Ovary (tissue), 9 donors: Measurements from ENCODE around the gene KRT6A. TPM values are rescaled to one million over a fixed set of nuclear protein-coding genes. Genes with fewer than 3 reads are reported as not detected.

Experiments used
- polyA plus RNA-seq, 2 donors: library from polyadenylated mRNA; stranded (reverse); fragments of 200-250 nt in 1 of 2; fragments of 350-450 nt in 1 of 2; fragmentation: Illumina TruSeq in 1 of 2; extraction: RNeasy Lipid Tissue Mini Kit (QIAGEN cat#74804) in 1 of 2; gene quantifications; one replicate each; pipeline ENCODE4 v1.2.3, GENCODE V29; 2013 to 2014
- total RNA-seq, 7 donors: library from RNA; depleted of rRNA in 2 of 7; stranded (reverse); fragments of >200 nt in 2 of 7; fragmentation: NEBNext Ultra II Directional in 3 of 7; extraction: Animal tissue kit (Norgen Biotek cat#: 25700) in 3 of 7; gene quantifications; one replicate each; pipeline versions ENCODE4 v1.1.0 to v1.2.4, GENCODE V29; 2016 to 2023
- donor health status: DM: no; HTN: no; CAD: no; lungs with moderate emphysema.
- donor health status: DM: no; HTN: no; CAD: no.
- donor health status: Bipolar disorder and iron deficiency.
- donor health status: DM: yes; HTN: yes; CAD: no.
- donor health status: DM: no; HTN: no; CAD: no.
- donor health status: DM: yes; HTN: yes; CAD: no.

Gene KRT6A
- total and polyA plus RNA-seq, 9 donors, result 0.15 to 14.5 (median 1.1) TPM; not detected in 2

Other genes with a start within 250 kb of the KRT6A start
- gene KRT86, start 218.6 kb downstream of the KRT6A start, total RNA-seq, result under 1 TPM in 1 of 7 donors, not detected in 6; 0.69 TPM
- gene KRT86, start 218.6 kb downstream of the KRT6A start, polyA plus RNA-seq, result not detected
- 1 to 10 TPM in 1 of 7 donors, not detected in 6; 1.2 TPM for gene KRT81, start 201.7 kb downstream of the KRT6A start, total RNA-seq
- not detected for gene KRT81, start 201.7 kb downstream of the KRT6A start, polyA plus RNA-seq
- gene KRT83, start 171.9 kb downstream of the KRT6A start, total RNA-seq, result not detected
- gene KRT83, start 171.9 kb downstream of the KRT6A start, polyA plus RNA-seq, result not detected
- not detected for gene KRT85, start 125.8 kb downstream of the KRT6A start, total RNA-seq
- gene KRT85, start 125.8 kb downstream of the KRT6A start, polyA plus RNA-seq, result not detected
- gene KRT84, start 107.6 kb downstream of the KRT6A start, total RNA-seq, result not detected
- gene KRT84, start 107.6 kb downstream of the KRT6A start, polyA plus RNA-seq, result not detected
- gene KRT82, start 86.9 kb downstream of the KRT6A start, total RNA-seq, result not detected
- not detected for gene KRT82, start 86.9 kb downstream of the KRT6A start, polyA plus RNA-seq
- under 1 TPM in 1 of 7 donors, not detected in 6; 0.08 TPM for gene KRT75, start 58.9 kb downstream of the KRT6A start, total RNA-seq
- gene KRT75, start 58.9 kb downstream of the KRT6A start, polyA plus RNA-seq, result not detected
- under 1 TPM in 1 of 7 donors, not detected in 6; 0.11 TPM for gene KRT6B, start 41.1 kb downstream of the KRT6A start, total RNA-seq
- not detected for gene KRT6B, start 41.1 kb downstream of the KRT6A start, polyA plus RNA-seq
- under 1 TPM in 1 of 7 donors, not detected in 6; 0.17 TPM for gene KRT6C, start 19.5 kb downstream of the KRT6A start, total RNA-seq
- gene KRT6C, start 19.5 kb downstream of the KRT6A start, polyA plus RNA-seq, result not detected
- 10 to 100 TPM in 2 of 7 donors, 1 to 10 TPM in 3, under 1 TPM in 1, not detected in 1; 1.00 to 16.1 (median 2.0) TPM for gene KRT5, start 27.1 kb upstream of the KRT6A start, total RNA-seq
- gene KRT5, start 27.1 kb upstream of the KRT6A start, polyA plus RNA-seq, result under 1 TPM; 0.25 to 0.55 TPM
- not detected for gene KRT71, start 59.9 kb upstream of the KRT6A start, total RNA-seq
- not detected for gene KRT71, start 59.9 kb upstream of the KRT6A start, polyA plus RNA-seq
- not detected for gene KRT74, start 80.6 kb upstream of the KRT6A start, total RNA-seq
- gene KRT74, start 80.6 kb upstream of the KRT6A start, polyA plus RNA-seq, result not detected
- not detected for gene KRT72, start 108.2 kb upstream of the KRT6A start, total RNA-seq
- not detected for gene KRT72, start 108.2 kb upstream of the KRT6A start, polyA plus RNA-seq
- not detected for gene KRT73, start 125.3 kb upstream of the KRT6A start, total RNA-seq
- not detected for gene KRT73, start 125.3 kb upstream of the KRT6A start, polyA plus RNA-seq
- gene KRT2, start 159.0 kb upstream of the KRT6A start, total RNA-seq, result not detected
- gene KRT2, start 159.0 kb upstream of the KRT6A start, polyA plus RNA-seq, result not detected
- gene KRT1, start 187.2 kb upstream of the KRT6A start, total RNA-seq, result not detected
- not detected for gene KRT1, start 187.2 kb upstream of the KRT6A start, polyA plus RNA-seq
- not detected for gene KRT77, start 210.3 kb upstream of the KRT6A start, total RNA-seq
- gene KRT77, start 210.3 kb upstream of the KRT6A start, polyA plus RNA-seq, result not detected